NCI-H2196 treated with DMSO at 0.1 percent for 48 hours (cell line): ENCODE measurements around the gene RPS3A.
"Not testable (repeated sequence)": the region's sequence is repeated elsewhere in the genome, so short reads cannot be mapped to it uniquely, and the experiment has no call there.

Source experiments
- DNase-seq: peaks from one replicate; lab custom pipeline; 2025; ENCODE audit not compliant: unreplicated experiment; lab: John Stamatoyannopoulos, UW

Gene RPS3A

GRCh38 chr4:151114338-151114737, 14.9 kb downstream of the RPS3A start:
- no peak for DNase-seq

DNA sequence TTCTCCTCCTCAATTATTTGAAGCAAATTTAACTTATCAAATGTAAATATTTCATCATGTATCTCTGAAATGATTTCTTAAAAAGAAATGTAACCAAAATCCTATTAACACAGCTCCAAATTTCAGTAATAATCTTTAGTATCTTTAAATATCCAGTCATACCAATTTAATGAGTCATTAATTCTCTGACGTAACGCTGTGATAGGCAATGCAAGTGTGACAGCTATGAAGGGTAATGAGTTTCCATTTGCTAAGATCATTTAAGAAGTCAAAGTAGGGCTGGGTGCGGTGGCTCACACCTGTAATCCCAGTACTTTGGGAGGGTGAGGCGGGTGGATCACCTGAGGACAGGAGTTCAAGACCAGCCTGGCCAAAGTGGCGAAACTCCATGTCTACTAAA, 15.6 kb downstream of the RPS3A start:
- no peak for DNase-seq

- DNase-seq = peak; percentile 6
These were observed 18.0 kb downstream of the RPS3A start for GRCh38 chr4:151117371-151117962.

- no peak for DNase-seq
These were observed 30.4 kb downstream of the RPS3A start for GRCh38 chr4:151129796-151130195.

GRCh38 chr4:151133311-151133710, 33.9 kb downstream of the RPS3A start:
- no peak for DNase-seq

GRCh38 chr4:151136048-151136447, 36.6 kb downstream of the RPS3A start:
- DNase-seq = not testable (repeated sequence)

GRCh38 chr4:151139814-151140213, 40.4 kb downstream of the RPS3A start:
- DNase-seq = no peak

GRCh38 chr4:151142758-151143157, 43.3 kb downstream of the RPS3A start:
- no peak for DNase-seq

DNA sequence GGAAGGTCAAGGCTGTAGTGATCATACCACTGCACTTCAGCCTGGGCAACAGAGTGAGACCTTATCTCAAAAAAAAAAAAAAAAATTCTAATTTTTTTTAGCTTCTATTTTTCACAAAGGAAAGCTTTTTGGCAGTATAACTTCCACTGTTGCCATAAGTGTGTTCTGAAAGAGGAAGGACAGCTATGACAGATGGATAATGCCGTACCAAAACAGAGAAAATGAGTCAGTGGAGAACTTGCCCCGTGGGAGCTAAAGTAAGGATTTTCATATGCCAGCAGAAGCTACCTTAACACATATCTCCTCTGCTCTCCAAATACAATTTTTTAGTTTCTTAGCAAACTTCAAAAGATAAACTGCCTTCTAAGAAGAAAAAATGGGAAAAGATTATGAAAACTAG, 43.7 kb downstream of the RPS3A start:
- no peak for DNase-seq

GRCh38 chr4:151143811-151144210, 44.4 kb downstream of the RPS3A start:
- DNase-seq = no peak

DNA sequence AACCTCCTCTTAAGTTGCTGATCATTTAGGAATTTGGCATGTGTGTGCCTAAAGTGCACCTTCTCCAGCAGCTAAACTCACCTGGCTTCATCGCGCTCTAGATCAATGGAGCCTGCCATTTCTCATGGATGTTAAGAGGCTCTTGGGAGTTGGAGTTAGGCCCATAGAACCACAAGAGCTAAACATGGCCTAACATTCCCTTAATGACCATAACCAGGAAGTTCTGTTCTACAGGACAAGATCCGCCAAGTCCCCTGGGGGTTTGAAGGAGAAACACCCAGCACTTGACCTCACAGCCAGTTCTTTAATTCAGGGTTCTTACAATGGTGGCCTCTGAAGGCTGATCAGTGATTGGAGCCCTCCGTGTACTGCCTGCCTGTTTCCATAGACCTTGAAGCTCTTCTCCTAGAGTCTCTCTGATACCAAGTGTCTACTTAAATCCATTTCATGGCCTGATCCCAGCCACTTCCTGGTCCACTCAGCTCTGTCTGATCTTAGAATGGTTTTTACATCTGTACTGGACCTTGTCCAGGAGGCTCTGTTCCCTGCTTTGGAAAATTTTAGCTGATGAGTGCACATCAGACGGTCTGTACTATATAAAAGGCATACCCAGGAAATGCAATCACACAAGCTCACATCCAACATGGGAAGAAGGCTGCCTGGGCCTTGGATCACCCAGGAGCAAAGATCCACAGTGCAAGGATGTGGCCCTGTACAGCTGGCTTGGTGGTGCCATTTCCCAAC, 45.1 kb downstream of the RPS3A start:
- no peak for DNase-seq

DNA sequence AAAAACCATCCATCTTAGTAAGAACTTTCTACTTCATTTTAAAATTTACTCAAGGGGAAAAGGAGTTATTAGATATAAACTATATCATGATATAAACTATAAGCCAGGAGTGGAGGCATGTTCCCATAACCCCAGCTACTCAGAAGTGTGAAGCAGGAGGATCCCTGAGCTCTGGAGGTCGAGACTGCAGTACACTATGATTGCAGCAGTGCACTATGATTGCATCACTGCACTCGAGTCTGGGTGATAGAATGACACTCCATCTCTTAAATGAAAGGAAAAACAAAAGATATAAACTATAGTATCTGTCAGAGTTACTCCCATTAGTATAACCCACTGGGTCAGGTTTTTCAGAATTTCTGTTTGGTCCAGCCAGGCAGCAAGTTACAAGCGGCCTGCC, 47.6 kb downstream of the RPS3A start:
- DNase-seq = no peak

DNA sequence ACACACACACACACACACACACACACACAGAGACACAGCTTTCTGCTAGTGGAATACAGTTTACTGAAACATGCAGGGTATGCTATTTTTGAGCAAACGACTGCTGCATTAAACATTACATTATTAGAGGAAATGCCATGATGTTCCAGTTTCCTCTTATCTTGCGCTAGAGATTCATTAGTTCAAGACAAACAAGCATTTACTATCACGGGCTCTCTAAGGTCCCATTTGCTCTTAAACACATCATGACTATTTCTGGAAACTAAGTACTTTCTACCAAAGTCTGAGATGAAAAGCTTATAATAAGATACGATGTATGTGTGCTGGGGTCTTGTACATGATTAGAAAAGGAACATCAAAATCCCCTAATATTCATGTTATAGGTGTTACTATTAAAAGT, 48.8 kb downstream of the RPS3A start:
- DNase-seq = no peak

DNA sequence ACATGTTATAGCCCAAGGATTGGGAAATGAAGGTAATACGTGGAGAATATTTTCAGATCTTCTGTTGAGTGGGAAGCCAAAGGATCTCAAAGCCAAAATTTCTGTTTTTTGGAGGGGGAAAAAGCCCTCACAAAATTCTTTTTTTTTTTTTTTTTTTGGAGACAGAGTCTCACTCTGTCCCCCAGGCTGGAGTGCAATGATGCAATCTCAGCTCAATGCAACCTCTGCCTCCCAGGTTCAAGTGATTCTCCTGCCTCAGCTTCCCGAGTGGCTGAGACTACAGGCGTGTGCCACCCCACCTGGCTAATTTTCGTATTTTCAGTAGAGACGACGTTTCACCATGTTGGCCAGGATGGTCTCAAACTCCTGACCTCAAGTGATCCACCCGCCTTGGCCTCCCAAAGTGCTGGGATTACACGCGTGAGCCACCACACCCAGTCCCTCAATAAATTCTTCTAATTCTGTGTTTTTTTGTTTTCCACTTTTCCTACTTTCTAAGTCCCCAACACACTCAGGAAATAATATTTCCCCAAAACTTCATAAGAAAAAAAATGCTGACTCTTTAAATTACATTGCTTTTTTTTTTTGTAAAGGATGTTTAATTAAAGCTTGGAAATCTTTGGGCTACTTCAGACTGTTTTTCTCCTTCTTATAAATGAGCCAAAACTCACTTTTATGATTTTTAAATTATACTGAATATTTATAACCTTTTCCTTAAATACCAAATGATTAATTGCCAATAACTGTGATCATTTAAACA, 51.6 kb downstream of the RPS3A start:
- no peak for DNase-seq

DNA sequence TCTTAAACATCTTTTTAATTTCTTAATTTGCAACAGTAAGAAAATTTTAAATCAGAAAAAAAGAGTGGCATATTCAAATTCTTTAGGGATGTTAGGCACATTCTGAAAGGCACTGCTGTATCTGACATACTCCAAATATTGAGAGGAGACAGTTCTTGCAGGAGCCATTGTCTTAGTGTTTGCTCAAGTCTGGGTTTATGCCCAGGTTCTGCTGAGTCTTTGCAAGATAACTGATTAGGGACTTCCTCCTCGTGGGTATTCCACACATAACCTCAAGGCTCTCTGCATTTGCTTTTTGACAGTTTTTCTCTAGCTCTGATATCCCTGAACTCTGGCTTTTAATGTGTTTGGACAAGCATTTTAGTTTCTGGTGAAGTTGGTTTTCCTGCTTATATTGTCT, 52.6 kb downstream of the RPS3A start:
- DNase-seq = no peak

GRCh38 chr4:151153585-151153984, 54.2 kb downstream of the RPS3A start:
- DNase-seq = no peak
